ENCODE measurements around the gene GSDMA.
A peak's percentile ranks its signal among the peaks of the same experiment; 100 is the strongest.
"Not testable (repeated sequence)": the region's sequence is repeated elsewhere in the genome, so short reads cannot be mapped to it uniquely, and the experiment has no call there.

The GSDMA gene

GRCh38 chr17:39929646-39930407 lies 33.0 kb upstream of the GSDMA start:
- DNase-seq (ENCODE audit: low spot score): no peak

GRCh38 chr17:39933912-39934311 lies 28.9 kb upstream of the GSDMA start:
- no peak for DNase-seq (ENCODE audit: low spot score)

- DNase-seq (ENCODE audit: low spot score): no peak
Observed at GRCh38 chr17:39934324-39934723, 28.5 kb upstream of the GSDMA start.

- DNase-seq (ENCODE audit: low spot score): no peak
Observed at GRCh38 chr17:39935909-39936308, 26.9 kb upstream of the GSDMA start.

- DNase-seq (ENCODE audit: low spot score): no peak
Observed at GRCh38 chr17:39937447-39937846, 25.4 kb upstream of the GSDMA start.

- no peak for DNase-seq (ENCODE audit: low spot score)
Observed at GRCh38 chr17:39938140-39938869, 24.5 kb upstream of the GSDMA start.

- DNase-seq (ENCODE audit: low spot score): no peak
Observed at GRCh38 chr17:39939106-39939505, 23.7 kb upstream of the GSDMA start.

- DNase-seq (ENCODE audit: low spot score): no peak
Observed at GRCh38 chr17:39939588-39940419, 23.0 kb upstream of the GSDMA start.

GRCh38 chr17:39943702-39944392 lies 19.0 kb upstream of the GSDMA start:
- DNase-seq (ENCODE audit: low spot score): peak; percentile 35

GRCh38 chr17:39944393-39944711 lies 18.5 kb upstream of the GSDMA start:
- no peak for DNase-seq (ENCODE audit: low spot score)

GRCh38 chr17:39946551-39947330 lies 16.1 kb upstream of the GSDMA start:
- no peak for DNase-seq (ENCODE audit: low spot score)

- DNase-seq (ENCODE audit: low spot score): not testable (repeated sequence)
Observed at GRCh38 chr17:39948489-39948828, 14.3 kb upstream of the GSDMA start.

GRCh38 chr17:39949028-39949427 lies 13.8 kb upstream of the GSDMA start:
- DNase-seq (ENCODE audit: low spot score): no peak

- no peak for DNase-seq (ENCODE audit: low spot score)
Observed at GRCh38 chr17:39950871-39951348, 11.9 kb upstream of the GSDMA start.

- no peak for DNase-seq (ENCODE audit: low spot score)
Observed at GRCh38 chr17:39951924-39952679, 10.7 kb upstream of the GSDMA start.

GRCh38 chr17:39952680-39953470 lies 9.9 kb upstream of the GSDMA start:
- DNase-seq (ENCODE audit: low spot score): peak; percentile 96

GRCh38 chr17:39953471-39953888 lies 9.3 kb upstream of the GSDMA start:
- DNase-seq (ENCODE audit: low spot score): no peak

- DNase-seq (ENCODE audit: low spot score): no peak
Observed at GRCh38 chr17:39954876-39955275, 7.9 kb upstream of the GSDMA start.

GRCh38 chr17:39955726-39956225 lies 7.0 kb upstream of the GSDMA start:
- no peak for DNase-seq (ENCODE audit: low spot score)
